K562 (cell line): ENCODE measurements around the gene SEC14L5. TPM values are rescaled to one million over a fixed set of nuclear protein-coding genes. Genes with fewer than 3 reads are reported as not detected.

Source experiments
- ARNT ChIP-seq, 2 experiments: fragments of 450-650 bp; IDR thresholded peaks; 2 replicates each; pipeline ENCODE4 v1.6.1; 2016; ENCODE audit warnings: mild to moderate bottlenecking in 1 of 2
- CREB5 ChIP-seq: fragments of 250-450 bp; sonication (Bioruptor Pico); IDR thresholded peaks from 2 replicates; pipeline ENCODE4 v1.5.0; 2020; ENCODE audit warnings: mild to moderate bottlenecking
- CUX1 ChIP-seq: fragments of 200-800 bp; sonication (Bioruptor generic); IDR thresholded peaks from 2 replicates; pipeline ENCODE4 v1.6.1; 2016; ENCODE audit warnings: missing genetic modification characterization, missing compliant biosample characterization
- JUND ChIP-seq, 2 experiments: IDR thresholded peaks; 2 replicates in 1 of 2; 3 replicates in 1 of 2; pipeline ENCODE4 v1.6.1; 2011; ENCODE audit warnings: borderline replicate concordance in 2 of 2, low read depth in 2 of 2, low read length in 2 of 2, improper control_type of control experiment in 1 of 2, missing biosample characterization in 1 of 2, missing genetic modification characterization in 1 of 2, missing genetic modification reagents in 1 of 2
- OTX1 ChIP-seq: fragments of 450-650 bp; formaldehyde crosslinking; IDR thresholded peaks from 2 replicates; pipeline ENCODE4 v1.4.0; 2022; ENCODE audit warnings: mild to moderate bottlenecking
- TAF9B ChIP-seq: fragments of 450-650 bp; IDR thresholded peaks from 2 replicates; pipeline ENCODE4 v1.6.1; 2018; ENCODE audit warnings: mild to moderate bottlenecking; ENCODE audit not compliant: partially characterized antibody
- ZFP91 ChIP-seq: sonication (generic); formaldehyde crosslinking; IDR thresholded peaks from 2 replicates; pipeline ENCODE4 v1.8.0; 2022; ENCODE audit warnings: mild to moderate bottlenecking, missing genetic modification reagents
- ZNF146 ChIP-seq: IDR thresholded peaks from one replicate; pipeline ENCODE4 v1.6.1; 2018; ENCODE audit warnings: missing compliant biosample characterization; ENCODE audit not compliant: unreplicated experiment
- ZNF174 ChIP-seq: fragments of 250-450 bp; sonication (Bioruptor Pico); IDR thresholded peaks from 2 replicates; pipeline ENCODE4 v1.4.0; 2020; ENCODE audit warnings: mild to moderate bottlenecking
- ZNF384 ChIP-seq: IDR thresholded peaks from 2 replicates; pipeline ENCODE4 v1.6.1; 2012; ENCODE audit warnings: low read depth, low read length, improper control_type of control experiment
- ZNF609 ChIP-seq: sonication (generic); formaldehyde crosslinking; IDR thresholded peaks from 2 replicates; pipeline ENCODE4 v1.8.1; 2023; ENCODE audit warnings: missing genetic modification reagents, mild to moderate bottlenecking, borderline replicate concordance
- ZNF77 ChIP-seq: fragments of 250-450 bp; sonication (Bioruptor Pico); IDR thresholded peaks from 2 replicates; pipeline ENCODE4 v1.5.0; 2020
- polyA plus RNA-seq, 8 experiments: library from polyadenylated mRNA; depleted of rRNA in 4 of 8; stranded (reverse) in 5 of 8; unstranded in 3 of 8; fragments of >200 nt; fragmentation: Nextera tagmentation in 2 of 8; fragmentation: Illumina TruSeq in 1 of 8; extraction: Ambion mirVana in 2 of 8; extraction: Trizol in 1 of 8; gene quantifications; 2 replicates each; pipeline versions ENCODE4 v1.2.1 to v1.2.3, GENCODE V29; 2011 to 2014; ENCODE audit warnings: inconsistent platforms in 1 of 8, missing spikeins in 1 of 8
- total RNA-seq, 7 experiments: library from RNA; depleted of rRNA in 6 of 7; stranded (reverse); fragments of >200 nt in 6 of 7; fragmentation: Illumina TruSeq in 2 of 7; extraction: Trizol in 2 of 7; gene quantifications; 2 replicates each; pipeline versions ENCODE4 v1.2.1 to v1.2.3, GENCODE V29; 2011 to 2021; ENCODE audit warnings: low replicate concordance in 1 of 7

SEC14L5 gene
- total and polyA plus RNA-seq, 9 of the 15 experiments (the other 6 are each of a cell fraction or from before 2014, with no cell fraction given), result 0.11 TPM; not detected in 8

GRCh38 chr16:5033256-5034166, 75.4 kb downstream of the SEC14L5 start, which contains the start of gene NAGPA (continued):
- TF ChIP-seq ZNF384 (no peak), TAF9B (peak; percentile 72), ZFP91 (CRISPR knock-in tag) (no peak), ZNF77 (CRISPR knock-in tag) (no peak), ZNF174 (CRISPR knock-in tag) (no peak), ZNF146 (no peak), CUX1 (CRISPR knock-in tag) (0 out of 2 replicates have a peak, but pooled peaks have one; percentile 54), CREB5 (CRISPR knock-in tag) (no peak), JUND (IDR thresholded peaks at IDR 0.05; ENCODE audit: borderline replicate concordance, low read depth, low read length) (peak; percentile 41; the same call in 1 of the 2 replicates), JUND (tag; IDR thresholded peaks at IDR 0.05; ENCODE audit: borderline replicate concordance, low read depth, low read length) (no peak; the same call in 2 of the 3 replicates), ZNF609 (CRISPR knock-in tag) (no peak), ARNT (IDR thresholded peaks at IDR 0.05) (no peak), OTX1 (CRISPR knock-in tag) (no peak)
